Nephron progenitor cell (in vitro differentiated cells): ENCODE results near the gene ADAMTS3.
A peak's percentile ranks its signal among the peaks of the same experiment; 100 is the strongest.

Experiments
- DNase-seq: peaks from one replicate; pipeline ENCODE4 v3.0.0; 2021
- H3K27ac Mint-ChIP-seq: 2 replicates; pipeline ENCODE4 v1.8.0; 2021; ENCODE audit warnings: mild to moderate bottlenecking, moderate library complexity, mixed read lengths
- H3K27me3 Mint-ChIP-seq: 2 replicates; pipeline ENCODE4 v1.8.0; 2021; ENCODE audit warnings: mild to moderate bottlenecking, low read depth, mixed read lengths; ENCODE audit not compliant: poor library complexity
- H3K36me3 Mint-ChIP-seq: 2 replicates; pipeline ENCODE4 v1.8.0; 2021; ENCODE audit warnings: low read depth, mixed read lengths
- H3K4me1 Mint-ChIP-seq: 2 replicates; pipeline ENCODE4 v1.8.0; 2021; ENCODE audit warnings: mixed read lengths
- H3K4me3 Mint-ChIP-seq: 2 replicates; pipeline ENCODE4 v1.8.0; 2021; ENCODE audit warnings: mild to moderate bottlenecking, moderate library complexity, mixed read lengths
- H3K9me3 Mint-ChIP-seq: 2 replicates; pipeline ENCODE4 v1.8.0; 2021; ENCODE audit warnings: mild to moderate bottlenecking, moderate library complexity, mixed read lengths
- TF ChIP-seq, protein P1 (sequence below): fragments of 200-600 bp; sonication (generic); IDR thresholded peaks from 2 replicates; pipeline ENCODE4 v1.5.0; 2021; ENCODE audit warnings: antibody characterized with exemption

The ADAMTS3 gene

GRCh38 chr4:72418458-72418857 is 150.6 kb downstream of the ADAMTS3 start:
- H3K9me3 Mint-ChIP-seq, result no peaks in the 10 kb centered on the region
- H3K27me3 Mint-ChIP-seq, result no peaks in the 10 kb centered on the region
- no peak overlapping the region for H3K4me3 Mint-ChIP-seq
- H3K27ac Mint-ChIP-seq, result no peak overlapping the region
- H3K36me3 Mint-ChIP-seq, result no peaks in the 10 kb centered on the region
- no peaks in the 10 kb centered on the region for H3K4me1 Mint-ChIP-seq
- DNase-seq, result no peak
- TF ChIP-seq, protein P1, sequence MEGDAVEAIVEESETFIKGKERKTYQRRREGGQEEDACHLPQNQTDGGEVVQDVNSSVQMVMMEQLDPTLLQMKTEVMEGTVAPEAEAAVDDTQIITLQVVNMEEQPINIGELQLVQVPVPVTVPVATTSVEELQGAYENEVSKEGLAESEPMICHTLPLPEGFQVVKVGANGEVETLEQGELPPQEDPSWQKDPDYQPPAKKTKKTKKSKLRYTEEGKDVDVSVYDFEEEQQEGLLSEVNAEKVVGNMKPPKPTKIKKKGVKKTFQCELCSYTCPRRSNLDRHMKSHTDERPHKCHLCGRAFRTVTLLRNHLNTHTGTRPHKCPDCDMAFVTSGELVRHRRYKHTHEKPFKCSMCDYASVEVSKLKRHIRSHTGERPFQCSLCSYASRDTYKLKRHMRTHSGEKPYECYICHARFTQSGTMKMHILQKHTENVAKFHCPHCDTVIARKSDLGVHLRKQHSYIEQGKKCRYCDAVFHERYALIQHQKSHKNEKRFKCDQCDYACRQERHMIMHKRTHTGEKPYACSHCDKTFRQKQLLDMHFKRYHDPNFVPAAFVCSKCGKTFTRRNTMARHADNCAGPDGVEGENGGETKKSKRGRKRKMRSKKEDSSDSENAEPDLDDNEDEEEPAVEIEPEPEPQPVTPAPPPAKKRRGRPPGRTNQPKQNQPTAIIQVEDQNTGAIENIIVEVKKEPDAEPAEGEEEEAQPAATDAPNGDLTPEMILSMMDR, result no peak

DNA sequence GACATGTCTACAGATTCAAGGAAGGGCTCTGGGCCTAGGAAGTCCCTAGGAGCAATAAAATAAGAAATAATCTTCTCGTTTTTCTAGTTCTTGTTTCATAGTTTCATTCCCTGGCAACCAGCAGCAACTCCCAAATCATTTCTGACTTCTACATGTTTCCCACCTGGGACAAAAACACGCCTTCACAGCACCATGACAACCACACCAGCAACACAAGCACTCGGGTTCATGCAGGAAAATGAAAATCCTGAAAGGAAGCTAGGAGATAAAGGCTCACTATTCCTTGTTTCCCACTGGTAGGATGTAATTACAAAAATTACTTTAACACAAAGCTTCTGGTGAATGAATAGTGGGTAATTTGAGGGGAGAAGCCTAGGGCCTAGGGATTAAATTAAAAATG is 158.9 kb downstream of the ADAMTS3 start:
- H3K4me1 Mint-ChIP-seq, result no peaks in the 10 kb centered on the region
- H3K27ac Mint-ChIP-seq, result peak overlapping the region; percentile 53
- no peak overlapping the region for H3K4me3 Mint-ChIP-seq
- TF ChIP-seq, protein P1, result no peak
- no peaks in the 10 kb centered on the region for H3K36me3 Mint-ChIP-seq
- DNase-seq, result no peak
- H3K9me3 Mint-ChIP-seq, result no peaks in the 10 kb centered on the region
- no peaks in the 10 kb centered on the region for H3K27me3 Mint-ChIP-seq

DNA sequence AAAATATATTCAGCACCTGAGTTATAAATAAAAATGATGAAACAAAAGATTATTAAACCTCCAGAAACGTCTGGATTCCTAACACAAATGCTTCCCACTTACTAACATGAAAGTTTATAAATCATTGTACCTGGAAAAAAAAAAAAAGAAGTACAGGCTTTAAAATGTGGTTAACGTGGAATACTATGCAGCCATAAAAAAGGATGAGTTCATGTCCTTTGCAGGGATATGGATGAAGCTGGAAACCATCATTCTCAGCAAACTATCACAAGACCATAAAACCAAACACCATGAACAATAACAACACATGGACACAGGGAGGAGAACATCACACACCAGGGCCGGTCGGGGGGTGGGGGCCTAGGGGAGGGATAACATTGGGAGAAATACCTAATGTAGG is 160.5 kb downstream of the ADAMTS3 start:
- H3K36me3 Mint-ChIP-seq, result no peaks in the 10 kb centered on the region
- H3K27ac Mint-ChIP-seq, result no peak overlapping the region

GRCh38 chr4:72405417-72405816 is 163.6 kb downstream of the ADAMTS3 start:
- no peak for DNase-seq
- H3K9me3 Mint-ChIP-seq, result no peaks in the 10 kb centered on the region
- H3K4me3 Mint-ChIP-seq, result no peak overlapping the region
- H3K4me1 Mint-ChIP-seq, result no peaks in the 10 kb centered on the region
- TF ChIP-seq, protein P1, result no peak
- H3K27me3 Mint-ChIP-seq, result no peaks in the 10 kb centered on the region
- no peak overlapping the region for H3K27ac Mint-ChIP-seq
- H3K36me3 Mint-ChIP-seq, result no peaks in the 10 kb centered on the region

More for the DNA sequence above, 160.5 kb downstream of the ADAMTS3 start:
- no peaks in the 10 kb centered on the region for H3K27me3 Mint-ChIP-seq
- no peaks in the 10 kb centered on the region for H3K9me3 Mint-ChIP-seq
- DNase-seq, result no peak
- TF ChIP-seq, protein P1, result no peak
- H3K4me1 Mint-ChIP-seq, result no peaks in the 10 kb centered on the region
- no peak overlapping the region for H3K4me3 Mint-ChIP-seq

- no peak overlapping the region for H3K4me3 Mint-ChIP-seq
These were observed 171.7 kb downstream of the ADAMTS3 start for GRCh38 chr4:72397314-72397713.

More at GRCh38 chr4:72397314-72397713, 171.7 kb downstream of the ADAMTS3 start:
- no peak overlapping the region for H3K27ac Mint-ChIP-seq
- no peaks in the 10 kb centered on the region for H3K4me1 Mint-ChIP-seq
- no peaks in the 10 kb centered on the region for H3K27me3 Mint-ChIP-seq
- H3K36me3 Mint-ChIP-seq, result no peaks in the 10 kb centered on the region
- H3K9me3 Mint-ChIP-seq, result no peaks in the 10 kb centered on the region
- no peak for DNase-seq
- TF ChIP-seq, protein P1, result no peak
